CD4-positive, alpha-beta T cell treated with Interleukin-21 for 1 hour (primary cell): ENCODE results near the gene RIPPLY2.
"Not testable (repeated sequence)": the region's sequence is repeated elsewhere in the genome, so short reads cannot be mapped to it uniquely, and the experiment has no call there.

Source experiments
- DNase-seq: peaks from one replicate; pipeline ENCODE4 v3.0.0-alpha.2; 2020

The RIPPLY2 gene

GRCh38 chr6:83853178-83854000 is at the start of gene RIPPLY2:
RIPPLY2 (plus strand) TSS chr6:83853360; CDS start chr6:83853417, 57 bp downstream.
- no peak for DNase-seq

GRCh38 chr6:83803492-83803891 is 49.7 kb upstream of the RIPPLY2 start:
- DNase-seq = not testable (repeated sequence)

- no peak for DNase-seq
Observed at GRCh38 chr6:83804886-83805285, 48.3 kb upstream of the RIPPLY2 start.

GRCh38 chr6:83808005-83808404 is 45.2 kb upstream of the RIPPLY2 start:
- DNase-seq = no peak

- DNase-seq = no peak
Observed at GRCh38 chr6:83808926-83809325, 44.2 kb upstream of the RIPPLY2 start.

- DNase-seq = no peak
Observed at GRCh38 chr6:83812595-83812994, 40.6 kb upstream of the RIPPLY2 start.

GRCh38 chr6:83815631-83816272 is 37.4 kb upstream of the RIPPLY2 start:
- no peak for DNase-seq

- no peak for DNase-seq
Observed at GRCh38 chr6:83822629-83823169, 30.5 kb upstream of the RIPPLY2 start.

- DNase-seq = no peak
Observed at GRCh38 chr6:83824388-83824801, 28.8 kb upstream of the RIPPLY2 start.

- no peak for DNase-seq
Observed at GRCh38 chr6:83824831-83825230, 28.3 kb upstream of the RIPPLY2 start.

- DNase-seq = no peak
Observed at GRCh38 chr6:83827050-83827449, 26.1 kb upstream of the RIPPLY2 start.

- DNase-seq = no peak
Observed at GRCh38 chr6:83838727-83839126, 14.4 kb upstream of the RIPPLY2 start.

- DNase-seq = no peak
Observed at GRCh38 chr6:83844170-83844569, 9.0 kb upstream of the RIPPLY2 start.

GRCh38 chr6:83846291-83846690 is 6.9 kb upstream of the RIPPLY2 start:
- DNase-seq = no peak

GRCh38 chr6:83847179-83847578 is 6.0 kb upstream of the RIPPLY2 start:
- DNase-seq = no peak

- DNase-seq = no peak
Observed at GRCh38 chr6:83849127-83849526, 4.0 kb upstream of the RIPPLY2 start.

GRCh38 chr6:83849610-83850009 is 3.5 kb upstream of the RIPPLY2 start:
- DNase-seq = no peak

GRCh38 chr6:83852528-83853177 is 507 bp upstream of the RIPPLY2 start:
- no peak for DNase-seq

- DNase-seq = no peak
Observed at GRCh38 chr6:83854001-83854501, 891 bp downstream of the RIPPLY2 start.

- no peak for DNase-seq
Observed at GRCh38 chr6:83854766-83855165, 1.6 kb downstream of the RIPPLY2 start.

GRCh38 chr6:83859410-83860358 is 6.5 kb downstream of the RIPPLY2 start, which contains the start of gene CYB5R4:
CYB5R4 (plus strand) TSS chr6:83859689; CDS start chr6:83859783, 94 bp downstream.
- peak; percentile 94 for DNase-seq

- no peak for DNase-seq
Observed at GRCh38 chr6:83860359-83860755, 7.2 kb downstream of the RIPPLY2 start.
